Measurements from ENCODE around the gene SRSF4.

DNA sequence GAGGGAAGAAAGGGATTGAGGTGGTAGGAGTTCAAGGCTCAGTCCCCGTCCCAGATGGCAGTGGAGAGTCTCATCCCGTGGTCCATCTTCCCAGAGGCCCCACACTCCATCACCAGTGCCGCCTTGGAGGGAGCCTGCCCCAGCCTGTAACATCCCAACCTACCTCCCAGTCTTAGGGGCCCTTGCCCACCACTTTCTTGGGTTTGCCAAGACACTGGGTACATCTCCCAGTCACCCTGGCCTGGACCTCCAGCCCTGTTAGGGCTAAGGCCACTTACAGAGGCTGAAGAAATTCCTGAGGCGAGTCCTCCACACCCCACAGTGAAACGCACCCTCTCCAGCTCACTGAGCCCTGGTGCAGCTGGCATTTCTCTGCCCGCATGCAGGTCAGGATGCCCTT is 61.3 kb downstream of the SRSF4 start:
- TF ChIP-seq ATF3 (IDR thresholded peaks at IDR 0.05; ENCODE audit: borderline replicate concordance, extremely low read depth, low read depth, low read length) (no peak), POLR2AphosphoS5 (IDR thresholded peaks at IDR 0.05; ENCODE audit: low read length) (no peak), RUNX3 (IDR thresholded peaks at IDR 0.05; ENCODE audit: low read length) (no peak), JUND (IDR thresholded peaks at IDR 0.05; ENCODE audit: low read depth, low read length) (no peak), SRF (IDR thresholded peaks at IDR 0.05; ENCODE audit: low read depth in 2 of 2, low read length in 2 of 2) (no peak), E2F4 (IDR thresholded peaks at IDR 0.05; ENCODE audit: low read depth, low read length) (no peak), CEBPZ (IDR thresholded peaks at IDR 0.05; ENCODE audit: low read depth, low read length) (no peak)
- TF ChIP-seq, protein P1, sequence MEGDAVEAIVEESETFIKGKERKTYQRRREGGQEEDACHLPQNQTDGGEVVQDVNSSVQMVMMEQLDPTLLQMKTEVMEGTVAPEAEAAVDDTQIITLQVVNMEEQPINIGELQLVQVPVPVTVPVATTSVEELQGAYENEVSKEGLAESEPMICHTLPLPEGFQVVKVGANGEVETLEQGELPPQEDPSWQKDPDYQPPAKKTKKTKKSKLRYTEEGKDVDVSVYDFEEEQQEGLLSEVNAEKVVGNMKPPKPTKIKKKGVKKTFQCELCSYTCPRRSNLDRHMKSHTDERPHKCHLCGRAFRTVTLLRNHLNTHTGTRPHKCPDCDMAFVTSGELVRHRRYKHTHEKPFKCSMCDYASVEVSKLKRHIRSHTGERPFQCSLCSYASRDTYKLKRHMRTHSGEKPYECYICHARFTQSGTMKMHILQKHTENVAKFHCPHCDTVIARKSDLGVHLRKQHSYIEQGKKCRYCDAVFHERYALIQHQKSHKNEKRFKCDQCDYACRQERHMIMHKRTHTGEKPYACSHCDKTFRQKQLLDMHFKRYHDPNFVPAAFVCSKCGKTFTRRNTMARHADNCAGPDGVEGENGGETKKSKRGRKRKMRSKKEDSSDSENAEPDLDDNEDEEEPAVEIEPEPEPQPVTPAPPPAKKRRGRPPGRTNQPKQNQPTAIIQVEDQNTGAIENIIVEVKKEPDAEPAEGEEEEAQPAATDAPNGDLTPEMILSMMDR (IDR thresholded peaks at IDR 0.05 in 2 of 3, conservative IDR thresholded peaks at IDR 0.05 in 1 of 3; ENCODE audit: control insufficient read depth in 2 of 3, extremely low read depth in 1 of 3, insufficient read depth in 1 of 3, low read depth in 3 of 3, low read length in 3 of 3): no peak
- TF ChIP-seq, protein P2, sequence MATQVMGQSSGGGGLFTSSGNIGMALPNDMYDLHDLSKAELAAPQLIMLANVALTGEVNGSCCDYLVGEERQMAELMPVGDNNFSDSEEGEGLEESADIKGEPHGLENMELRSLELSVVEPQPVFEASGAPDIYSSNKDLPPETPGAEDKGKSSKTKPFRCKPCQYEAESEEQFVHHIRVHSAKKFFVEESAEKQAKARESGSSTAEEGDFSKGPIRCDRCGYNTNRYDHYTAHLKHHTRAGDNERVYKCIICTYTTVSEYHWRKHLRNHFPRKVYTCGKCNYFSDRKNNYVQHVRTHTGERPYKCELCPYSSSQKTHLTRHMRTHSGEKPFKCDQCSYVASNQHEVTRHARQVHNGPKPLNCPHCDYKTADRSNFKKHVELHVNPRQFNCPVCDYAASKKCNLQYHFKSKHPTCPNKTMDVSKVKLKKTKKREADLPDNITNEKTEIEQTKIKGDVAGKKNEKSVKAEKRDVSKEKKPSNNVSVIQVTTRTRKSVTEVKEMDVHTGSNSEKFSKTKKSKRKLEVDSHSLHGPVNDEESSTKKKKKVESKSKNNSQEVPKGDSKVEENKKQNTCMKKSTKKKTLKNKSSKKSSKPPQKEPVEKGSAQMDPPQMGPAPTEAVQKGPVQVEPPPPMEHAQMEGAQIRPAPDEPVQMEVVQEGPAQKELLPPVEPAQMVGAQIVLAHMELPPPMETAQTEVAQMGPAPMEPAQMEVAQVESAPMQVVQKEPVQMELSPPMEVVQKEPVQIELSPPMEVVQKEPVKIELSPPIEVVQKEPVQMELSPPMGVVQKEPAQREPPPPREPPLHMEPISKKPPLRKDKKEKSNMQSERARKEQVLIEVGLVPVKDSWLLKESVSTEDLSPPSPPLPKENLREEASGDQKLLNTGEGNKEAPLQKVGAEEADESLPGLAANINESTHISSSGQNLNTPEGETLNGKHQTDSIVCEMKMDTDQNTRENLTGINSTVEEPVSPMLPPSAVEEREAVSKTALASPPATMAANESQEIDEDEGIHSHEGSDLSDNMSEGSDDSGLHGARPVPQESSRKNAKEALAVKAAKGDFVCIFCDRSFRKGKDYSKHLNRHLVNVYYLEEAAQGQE (IDR thresholded peaks at IDR 0.05; ENCODE audit: low read depth, low read length): no peak

Measured in GM12878 (cell line).